Left ventricle myocardium inferior (tissue), 1 donor: ENCODE data around the gene PRR19. TPM values are rescaled to one million over a fixed set of nuclear protein-coding genes. Genes with fewer than 3 reads are reported as not detected.

Experiments
- DNase-seq: peaks from one replicate; pipeline ENCODE4 v3.0.0-alpha.2; 2020
- H3K27ac ChIP-seq: fragments of 200-600 bp; replicated peaks from 2 replicates; pipeline ENCODE4 v1.8.0; 2021
- H3K27me3 ChIP-seq: fragments of 200-600 bp; 2 replicates; pipeline ENCODE4 v1.8.0; 2021; ENCODE audit warnings: low read depth
- H3K36me3 ChIP-seq: fragments of 200-600 bp; 2 replicates; pipeline ENCODE4 v1.8.0; 2021
- H3K4me1 ChIP-seq: fragments of 200-600 bp; 2 replicates; pipeline ENCODE4 v1.8.0; 2021
- H3K4me3 ChIP-seq: fragments of 200-600 bp; 2 replicates; pipeline ENCODE4 v1.8.0; 2021; ENCODE audit warnings: mild to moderate bottlenecking, moderate library complexity
- H3K9me3 ChIP-seq: fragments of 200-600 bp; replicated peaks from 2 replicates; pipeline ENCODE4 v1.8.0; 2021
- CTCF ChIP-seq: fragments of 200-600 bp; IDR thresholded peaks from 2 replicates; pipeline ENCODE4 v1.8.0; 2021; ENCODE audit warnings: antibody characterized with exemption, mild to moderate bottlenecking, borderline replicate concordance
- intact Hi-C: fragments of 100-400 bp; cut with micrococcal nuclease; formaldehyde crosslinking; loops from one replicate; pipeline ENCODE4 v1.11.0; 2022
- total RNA-seq: library from RNA; stranded (reverse); fragmentation: NEBNext Ultra II Directional; extraction: Animal tissue kit (Norgen Biotek cat#: 25700); gene quantifications from one replicate; pipeline ENCODE4 v1.2.1, GENCODE V29; 2021
- donor health status: DM: no; HTN: yes; CAD: no; lungs with severe emphysema.

Gene PRR19
- total RNA-seq, 1 donor from 2014 or later, result not detected

DNA sequence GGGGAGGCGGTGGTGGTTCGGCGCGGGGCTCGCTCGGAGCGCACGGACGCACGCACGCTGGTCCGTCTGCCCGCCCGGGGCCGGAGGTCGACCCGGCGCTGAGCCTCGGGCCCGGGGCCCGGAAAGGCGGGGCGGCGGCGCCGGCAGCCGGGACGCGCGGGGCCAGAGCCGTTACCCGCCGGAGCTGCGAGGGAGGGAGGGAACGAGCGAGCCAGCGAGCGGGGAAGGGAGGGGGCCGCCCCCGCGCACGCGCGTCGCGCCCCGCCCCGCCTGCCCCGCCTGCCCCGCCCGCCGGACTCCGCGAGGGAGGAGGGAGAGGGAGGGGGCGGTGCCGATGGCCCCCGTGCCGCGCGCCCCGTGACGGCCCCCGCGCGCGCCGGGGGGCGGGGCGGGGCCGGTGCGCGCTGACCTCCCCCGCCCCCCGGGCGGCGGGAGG lies 17.8 kb upstream of the PRR19 start:
- Histone ChIP-seq H3K36me3 (peaks cover 24% of the 10 kb centered on the region), H3K27me3 (no peaks in the 10 kb centered on the region), H3K4me3 (peak overlapping the region; percentile 74), H3K4me1 (peaks cover 71% of the 10 kb centered on the region), H3K27ac (peak overlapping the region; percentile 98), H3K9me3 (no peaks in the 10 kb centered on the region)
- intact Hi-C loops, result loop anchor here (5.0 kb wide), 1 partner anchor 42 kb away; the partner anchor contains the start of gene GSK3A
- no peak for TF ChIP-seq CTCF
- peak; percentile 84 for DNase-seq

- Histone ChIP-seq H3K36me3 (peaks cover 31% of the 10 kb centered on the region), H3K9me3 (no peaks in the 10 kb centered on the region), H3K27ac (peak overlapping the region; percentile 98), H3K4me3 (peak overlapping the region; percentile 74), H3K27me3 (no peaks in the 10 kb centered on the region), H3K4me1 (peaks cover 64% of the 10 kb centered on the region)
- DNase-seq, result no peak
- TF ChIP-seq CTCF, result no peak
- intact Hi-C loops, result loop anchor here (5.0 kb wide), 2 partner anchors 32 to 42 kb away; partner anchors contain the start of gene GSK3A
Measured at GRCh38 chr19:42284591-42285341, 17.2 kb upstream of the PRR19 start.

DNA sequence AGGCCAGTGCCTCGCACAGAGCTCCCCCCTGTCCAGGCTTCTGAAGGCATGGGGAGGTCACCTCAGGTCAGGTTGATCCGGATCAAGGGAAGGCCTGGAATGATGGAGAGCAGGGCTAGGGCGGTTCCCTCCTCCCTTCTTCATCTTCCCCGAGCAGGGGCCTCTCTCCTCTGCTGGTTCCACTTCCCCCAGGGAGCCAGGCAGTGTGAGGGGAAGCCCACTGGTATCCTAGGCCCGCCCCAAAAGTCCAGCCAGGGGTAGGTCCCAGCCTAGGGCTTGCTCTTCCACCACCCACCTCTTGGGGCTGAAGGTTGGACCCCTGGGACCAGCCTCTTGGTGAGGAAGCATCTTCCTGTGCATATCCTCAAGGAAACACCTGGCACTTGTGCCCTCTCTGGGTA lies 16.4 kb upstream of the PRR19 start:
- Histone ChIP-seq H3K36me3 (peaks cover 39% of the 10 kb centered on the region), H3K27me3 (no peaks in the 10 kb centered on the region), H3K4me3 (peak overlapping the region; percentile 74), H3K4me1 (peaks cover 57% of the 10 kb centered on the region), H3K27ac (peak overlapping the region; percentile 98), H3K9me3 (no peaks in the 10 kb centered on the region)
- DNase-seq, result no peak
- TF ChIP-seq CTCF, result no peak
- intact Hi-C loops, result loop anchor here (5.0 kb wide), 1 partner anchor 33 kb away; no protein-coding TSS in a partner anchor

DNA sequence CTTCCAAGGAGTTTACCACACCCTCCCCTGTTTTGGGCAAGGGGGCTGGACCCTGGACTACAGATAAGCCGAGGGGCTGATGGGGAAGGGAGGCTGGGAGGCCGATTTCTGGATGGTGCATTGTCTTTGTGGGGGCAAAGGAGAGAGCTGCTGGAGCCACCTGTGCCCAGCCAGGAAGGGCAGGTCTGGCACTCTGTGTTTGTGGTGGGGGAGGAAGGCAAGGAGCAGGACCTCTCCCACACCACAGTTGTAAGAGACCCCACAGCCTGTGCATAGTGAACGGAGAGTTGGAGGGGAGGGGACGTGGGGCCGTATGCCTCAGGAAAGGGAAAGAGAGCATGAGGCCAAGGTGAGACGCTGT lies 16.0 kb upstream of the PRR19 start:
- H3K27me3 ChIP-seq, result no peaks in the 10 kb centered on the region
- peak overlapping the region; percentile 74 for H3K4me3 ChIP-seq
- TF ChIP-seq CTCF, result no peak
- H3K27ac ChIP-seq, result peak overlapping the region; percentile 98
- H3K9me3 ChIP-seq, result no peaks in the 10 kb centered on the region
- intact Hi-C loops, result loop anchor here (5.0 kb wide), 1 partner anchor 34 kb away; no protein-coding TSS in a partner anchor
- peaks cover 43% of the 10 kb centered on the region for H3K36me3 ChIP-seq
- no peak for DNase-seq
- peaks cover 52% of the 10 kb centered on the region for H3K4me1 ChIP-seq

- DNase-seq, result peak; percentile 52
- intact Hi-C loops, result loop anchor here (5.0 kb wide), 1 partner anchor 34 kb away; no protein-coding TSS in a partner anchor
- H3K36me3 ChIP-seq, result peaks cover 48% of the 10 kb centered on the region
- peak overlapping the region; percentile 74 for H3K4me3 ChIP-seq
- H3K4me1 ChIP-seq, result peaks cover 47% of the 10 kb centered on the region
- TF ChIP-seq CTCF, result no peak
- no peaks in the 10 kb centered on the region for H3K27me3 ChIP-seq
- H3K9me3 ChIP-seq, result no peaks in the 10 kb centered on the region
- peak overlapping the region; percentile 98 for H3K27ac ChIP-seq
Measured at GRCh38 chr19:42286349-42287016, 15.4 kb upstream of the PRR19 start.
